Measurements from ENCODE around the gene ALG10B.
A peak's percentile ranks its signal among the peaks of the same experiment; 100 is the strongest.
"Not testable (repeated sequence)": the region's sequence is repeated elsewhere in the genome, so short reads cannot be mapped to it uniquely, and the experiment has no call there.

Gene ALG10B, protein sequence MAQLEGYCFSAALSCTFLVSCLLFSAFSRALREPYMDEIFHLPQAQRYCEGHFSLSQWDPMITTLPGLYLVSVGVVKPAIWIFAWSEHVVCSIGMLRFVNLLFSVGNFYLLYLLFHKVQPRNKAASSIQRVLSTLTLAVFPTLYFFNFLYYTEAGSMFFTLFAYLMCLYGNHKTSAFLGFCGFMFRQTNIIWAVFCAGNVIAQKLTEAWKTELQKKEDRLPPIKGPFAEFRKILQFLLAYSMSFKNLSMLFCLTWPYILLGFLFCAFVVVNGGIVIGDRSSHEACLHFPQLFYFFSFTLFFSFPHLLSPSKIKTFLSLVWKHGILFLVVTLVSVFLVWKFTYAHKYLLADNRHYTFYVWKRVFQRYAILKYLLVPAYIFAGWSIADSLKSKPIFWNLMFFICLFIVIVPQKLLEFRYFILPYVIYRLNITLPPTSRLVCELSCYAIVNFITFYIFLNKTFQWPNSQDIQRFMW
- total RNA-seq = 6.9 to 18.7 (median 10.6) reads per million in 4 experiments

DNA sequence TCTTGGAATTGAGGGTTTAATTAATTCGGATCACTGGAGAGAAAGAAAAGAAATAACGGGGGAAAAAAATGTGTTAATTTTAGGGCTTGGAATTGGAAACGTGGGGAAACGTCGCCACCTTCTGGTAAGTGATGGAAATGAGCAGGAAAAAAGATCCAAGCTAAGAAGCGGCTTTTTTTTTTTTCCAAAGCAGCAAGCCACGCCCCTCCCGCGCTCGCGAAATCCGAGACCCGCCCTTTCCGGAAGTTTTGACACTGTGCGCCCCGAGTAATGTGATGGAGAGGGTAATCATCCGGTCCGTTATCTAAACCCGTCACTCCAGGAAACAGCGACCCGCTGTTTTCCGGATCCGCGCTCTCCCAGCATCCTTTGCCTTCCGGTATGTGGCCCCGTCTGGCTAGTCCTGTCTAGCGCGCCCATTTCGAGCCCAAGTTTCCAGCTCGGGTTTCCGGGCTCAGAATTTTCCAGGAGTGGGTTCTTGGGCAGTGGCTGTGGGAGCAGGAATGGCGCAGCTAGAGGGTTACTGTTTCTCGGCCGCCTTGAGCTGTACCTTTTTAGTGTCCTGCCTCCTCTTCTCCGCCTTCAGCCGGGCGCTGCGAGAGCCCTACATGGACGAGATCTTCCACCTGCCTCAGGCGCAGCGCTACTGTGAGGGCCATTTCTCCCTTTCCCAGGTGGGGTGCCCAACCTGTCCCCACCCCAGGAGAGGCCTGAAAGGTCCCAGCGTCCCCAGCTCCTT, at the start of gene ALG10B:
Gene ALG10B (plus strand): TSS at position 384 of the 739 bp plus-strand sequence. CDS start 120 bp downstream, at position 504.
- peak; percentile 92 for DNase-seq

DNA sequence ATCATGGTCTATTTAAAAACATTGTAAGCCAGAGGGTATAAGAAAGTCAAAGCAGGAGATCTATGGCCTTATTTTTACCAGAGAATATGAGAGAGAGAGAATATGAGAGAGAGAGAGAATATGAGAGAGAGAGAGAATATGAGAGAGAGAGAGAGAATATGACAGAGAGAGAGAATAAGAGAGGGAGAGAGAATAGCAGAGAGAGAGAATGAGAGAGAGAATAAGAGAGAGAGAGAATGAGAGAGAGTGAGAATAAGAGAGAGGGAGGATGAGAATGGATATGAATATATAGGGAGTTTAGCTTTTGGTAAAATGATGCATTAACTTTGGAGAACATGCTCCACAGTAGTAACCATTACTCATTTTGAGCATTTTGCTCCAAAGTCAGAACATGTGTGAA, 48.0 kb upstream of the ALG10B start:
- DNase-seq = no peak

DNA sequence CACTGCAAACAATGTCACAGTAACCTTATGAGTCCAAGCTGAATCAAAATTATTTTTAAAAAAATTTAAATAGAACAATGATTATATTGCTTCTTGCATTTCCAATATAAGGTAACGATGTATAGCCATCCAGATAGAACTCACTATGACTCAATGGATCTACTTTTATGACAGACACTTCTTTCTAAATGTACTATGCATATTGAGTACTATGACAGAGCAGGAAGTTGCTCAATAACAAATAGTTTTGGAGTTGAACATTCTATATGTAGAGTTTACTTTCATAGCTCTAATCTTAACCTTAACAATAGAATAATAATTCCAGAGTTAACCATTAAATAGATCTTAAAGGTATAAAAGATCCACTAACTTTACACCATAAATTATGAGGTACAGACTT, 46.7 kb upstream of the ALG10B start:
- no peak for DNase-seq

DNA sequence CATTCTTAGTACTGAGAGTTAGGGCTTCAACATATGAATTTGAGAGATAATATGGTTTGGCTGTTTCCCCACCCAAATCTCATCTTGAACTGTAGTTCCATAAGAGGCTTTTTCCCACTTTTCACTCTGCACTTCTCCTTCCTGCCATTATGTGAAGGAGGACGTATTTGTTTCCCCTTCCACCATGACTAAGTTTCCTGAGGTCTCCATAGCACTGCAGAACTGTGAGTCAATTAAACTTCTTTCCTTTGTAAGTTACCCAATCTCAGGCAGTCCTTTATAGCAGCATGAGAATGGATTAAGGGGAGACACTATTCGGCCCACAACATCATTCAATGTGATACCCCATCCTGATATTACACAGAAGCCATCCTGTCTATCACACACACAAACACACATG, 36.8 kb upstream of the ALG10B start:
- DNase-seq = no peak

DNA sequence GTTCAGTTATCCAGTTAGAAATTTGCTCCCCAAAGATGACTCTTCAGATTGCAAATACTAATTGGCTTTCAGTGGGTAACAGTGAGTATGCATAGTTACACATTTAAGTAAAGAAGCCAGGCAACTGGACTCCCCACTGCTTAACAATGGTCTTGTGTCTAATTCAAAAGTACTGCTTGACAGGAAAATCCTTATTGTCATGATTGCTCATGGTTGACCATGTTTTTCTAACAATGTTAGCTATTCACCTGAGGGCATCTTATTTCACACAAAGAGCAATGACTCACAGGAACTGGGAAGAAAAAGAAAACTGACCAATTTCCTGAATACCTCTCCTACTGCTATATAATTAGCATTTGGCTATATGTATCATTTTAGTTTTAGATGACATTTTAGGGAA, 33.7 kb upstream of the ALG10B start:
- no peak for DNase-seq

DNA sequence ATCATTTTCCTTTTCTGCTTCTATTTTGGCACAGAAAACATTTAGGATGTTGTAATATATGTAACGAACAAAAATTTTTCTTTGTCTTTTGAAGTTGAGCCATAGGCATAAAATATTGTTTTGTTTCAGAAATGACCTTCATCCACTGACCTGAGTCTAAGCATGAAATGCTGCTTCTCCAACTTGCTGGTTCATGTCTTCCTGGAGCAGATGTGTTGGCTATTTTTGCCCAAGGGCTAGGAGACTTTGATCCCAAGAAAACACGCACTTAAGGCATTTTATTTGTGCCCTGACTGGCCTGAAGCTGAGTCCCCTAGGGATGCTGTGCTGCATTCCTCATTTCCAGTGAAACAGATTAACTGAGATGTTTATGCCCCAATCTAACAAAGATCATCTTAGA, 27.2 kb upstream of the ALG10B start:
- no peak for DNase-seq

DNA sequence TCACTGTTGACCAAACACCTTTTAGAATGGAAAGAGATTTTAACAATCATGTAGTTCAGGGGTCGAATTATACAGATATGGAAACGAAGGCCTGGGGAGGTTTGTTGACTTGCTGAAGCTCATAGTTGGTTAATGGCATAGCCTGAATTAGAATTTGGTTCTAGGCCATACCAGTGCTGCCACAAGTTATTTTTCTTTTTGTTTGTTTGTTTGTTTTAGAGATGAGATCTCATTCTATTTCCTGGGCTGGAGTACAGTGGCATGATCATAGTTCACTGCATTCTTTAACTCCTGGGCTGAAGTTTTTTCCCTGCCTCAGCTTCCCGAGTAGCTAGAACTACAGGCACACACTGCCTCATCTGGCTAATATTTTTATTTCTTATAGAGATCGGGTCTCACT, 25.4 kb upstream of the ALG10B start:
- no peak for DNase-seq

DNA sequence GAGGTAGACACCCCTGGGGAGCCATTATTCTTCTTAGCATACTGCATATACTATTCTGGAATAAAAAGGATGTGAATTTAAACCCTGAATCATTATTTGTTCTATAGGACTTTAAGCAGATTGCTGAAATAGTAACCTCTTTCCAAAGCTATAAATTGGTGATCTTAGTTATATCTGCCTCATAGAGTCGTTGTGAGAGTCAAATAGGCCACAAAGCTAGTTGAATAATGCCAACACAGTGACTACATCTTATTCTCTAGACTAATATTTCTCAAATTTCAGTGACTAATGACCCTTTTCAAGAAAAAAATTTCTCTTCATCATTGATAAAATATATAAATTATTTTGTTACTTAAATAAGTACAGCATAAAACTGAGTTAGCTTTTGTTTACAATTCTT, 13.6 kb upstream of the ALG10B start:
- not testable (repeated sequence) for DNase-seq

DNA sequence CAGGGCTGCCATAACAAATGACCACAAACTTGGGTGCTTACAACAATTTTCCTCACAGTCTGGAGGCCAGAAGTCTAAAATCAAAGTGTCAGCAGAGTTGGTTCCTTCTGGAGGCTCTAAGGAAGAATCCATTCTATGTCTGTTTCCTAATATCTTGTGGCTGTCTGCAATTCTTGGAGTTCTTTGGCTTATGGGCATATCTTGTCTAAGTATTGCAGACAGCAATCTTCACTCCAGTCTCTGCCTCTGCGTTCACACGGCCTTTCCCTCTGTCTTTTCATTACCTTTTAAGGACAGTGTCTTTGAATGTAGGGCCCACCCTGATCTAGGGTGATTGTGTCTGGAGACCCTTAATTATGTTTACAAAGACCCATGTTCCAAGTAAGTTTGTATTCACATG, 5.4 kb downstream of the ALG10B start:
- not testable (repeated sequence) for DNase-seq

DNA sequence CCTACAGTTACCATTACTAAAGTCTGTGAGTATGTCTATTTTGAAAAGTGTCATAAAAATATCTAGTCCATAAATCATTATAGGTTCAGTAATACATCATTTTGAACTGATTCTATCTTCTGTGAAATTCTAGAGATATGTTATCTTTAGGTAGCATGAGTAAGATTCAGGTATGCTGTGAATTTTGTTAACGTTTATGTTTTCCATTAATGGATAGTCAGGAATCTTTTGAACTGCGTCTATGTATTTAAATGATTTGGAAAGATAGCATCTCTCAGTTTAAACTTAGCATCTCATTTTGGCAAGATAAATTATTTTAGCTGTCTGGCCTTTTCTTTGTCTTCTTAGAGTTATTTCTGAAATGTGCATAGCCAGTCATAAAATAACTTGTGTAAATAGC, 8.3 kb downstream of the ALG10B start:
- no peak for DNase-seq

DNA sequence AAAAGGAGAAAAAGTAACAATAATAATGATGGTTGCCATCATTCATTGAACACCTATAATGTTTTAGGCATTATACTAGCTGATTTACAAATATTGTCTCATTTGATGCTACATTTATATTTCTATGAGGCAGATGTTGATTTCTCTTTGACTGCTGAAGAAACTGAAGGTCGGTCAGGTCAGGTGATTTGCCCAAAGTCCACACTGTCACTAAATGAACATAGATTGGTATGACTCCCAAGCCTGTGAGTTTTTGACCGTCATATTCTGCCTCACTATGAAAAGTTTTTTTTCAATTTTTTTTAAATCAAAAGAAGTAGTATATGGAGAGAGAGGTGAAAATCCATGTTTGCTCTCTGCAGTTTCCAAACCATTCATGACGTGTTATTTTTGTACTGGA, 10.8 kb downstream of the ALG10B start:
- no peak for DNase-seq

DNA sequence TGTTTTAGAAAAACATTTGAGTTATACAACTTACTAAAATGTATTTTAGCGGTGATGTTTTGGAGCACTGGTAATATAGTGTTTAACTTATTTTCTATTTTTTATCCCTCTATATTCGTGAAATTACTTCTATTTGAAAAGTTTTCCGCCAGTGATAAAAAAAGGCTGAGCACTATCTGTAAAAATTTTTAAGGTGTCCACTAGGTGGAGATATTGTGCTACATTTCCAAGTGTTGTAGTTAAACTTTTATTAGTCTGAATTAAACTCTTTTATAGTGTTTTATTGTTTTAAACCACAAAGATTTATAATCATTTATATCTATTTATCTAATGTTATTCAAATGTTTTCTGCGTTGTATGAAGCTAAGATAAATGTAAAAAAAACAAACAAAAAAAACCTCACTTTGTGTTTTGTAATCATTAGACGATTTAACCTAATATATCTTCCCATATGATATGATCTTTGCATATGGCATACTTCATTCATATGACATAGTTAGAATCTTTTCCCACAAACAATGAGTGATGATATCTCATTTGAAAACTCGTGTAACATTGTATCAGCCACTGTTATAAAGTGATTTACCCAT, 11.8 kb downstream of the ALG10B start:
- DNase-seq = no peak

DNA sequence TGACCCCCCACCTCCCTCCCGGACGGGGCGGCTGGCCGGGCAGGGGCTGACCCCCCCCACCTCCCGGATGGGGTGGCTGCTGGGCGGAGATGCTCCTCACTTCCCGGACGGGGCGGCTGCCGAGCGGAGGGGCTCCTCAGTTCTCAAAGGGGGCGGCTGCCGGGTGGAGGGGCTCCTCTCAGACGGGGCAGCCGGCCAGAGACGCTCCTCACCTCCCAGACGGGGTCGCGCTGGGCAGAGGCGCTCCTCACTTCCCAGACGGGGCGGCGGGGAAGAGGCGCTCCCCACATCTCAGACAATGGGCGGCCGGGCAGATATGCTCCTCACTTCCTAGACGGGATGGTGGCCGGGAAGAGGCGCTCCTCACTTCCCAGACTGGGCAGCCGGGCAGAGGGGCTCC, 13.8 kb downstream of the ALG10B start:
- not testable (repeated sequence) for DNase-seq

DNA sequence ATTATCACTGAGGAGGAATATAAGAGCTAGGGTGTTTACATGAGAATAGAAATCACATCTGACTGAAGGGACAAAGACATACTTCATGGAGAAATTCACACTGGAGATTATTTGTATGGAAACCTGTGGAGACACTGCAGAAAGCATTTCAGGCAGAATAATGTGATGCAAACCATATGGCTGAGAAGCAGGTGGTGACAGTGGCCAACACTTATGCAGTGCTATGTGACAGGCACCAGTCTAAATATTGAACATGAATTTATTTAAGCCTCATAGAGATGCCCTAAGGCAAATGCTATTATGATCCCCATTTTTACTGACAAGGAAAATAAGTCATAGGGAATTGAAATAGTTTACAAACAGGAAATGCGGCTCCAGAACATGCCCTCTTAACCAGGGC, 16.2 kb downstream of the ALG10B start:
- DNase-seq = no peak

DNA sequence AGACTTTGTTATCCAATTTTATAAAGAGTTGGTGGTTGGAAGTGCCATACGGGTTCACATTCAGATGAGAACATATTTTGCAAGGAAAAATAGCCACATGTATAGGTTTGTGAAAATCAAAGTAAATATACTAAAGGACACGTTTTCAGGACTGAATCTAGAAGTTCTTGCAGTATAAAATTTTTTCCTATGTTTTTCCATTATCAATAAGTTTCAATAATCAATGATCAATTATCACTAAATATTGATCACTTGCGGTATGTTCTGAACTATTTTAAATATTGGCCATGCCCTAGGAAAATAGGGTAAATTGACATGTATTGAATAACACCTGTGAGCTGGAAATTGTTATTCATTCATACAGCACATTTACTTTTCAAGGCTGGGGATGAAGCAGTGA, 25.9 kb downstream of the ALG10B start:
- DNase-seq = no peak

DNA sequence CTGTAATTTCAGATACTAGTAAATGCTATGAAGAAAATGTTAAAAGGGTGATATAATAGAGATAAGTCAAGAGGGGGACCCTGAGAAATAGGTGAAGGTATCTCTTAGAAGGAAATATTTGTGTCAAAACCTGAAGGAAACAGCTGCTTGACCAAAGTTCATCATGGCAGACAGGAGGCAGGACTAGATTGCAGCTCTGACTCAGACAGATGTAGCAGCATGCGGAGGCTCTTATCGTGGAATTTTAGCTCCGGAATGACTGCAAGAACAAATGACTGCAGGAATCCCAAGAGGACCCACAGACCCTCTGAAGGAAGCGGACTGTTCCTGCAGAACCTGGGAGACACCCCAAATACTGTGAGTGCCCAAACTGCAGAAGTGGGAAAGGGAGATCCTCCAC, 26.7 kb downstream of the ALG10B start:
- not testable (repeated sequence) for DNase-seq

DNA sequence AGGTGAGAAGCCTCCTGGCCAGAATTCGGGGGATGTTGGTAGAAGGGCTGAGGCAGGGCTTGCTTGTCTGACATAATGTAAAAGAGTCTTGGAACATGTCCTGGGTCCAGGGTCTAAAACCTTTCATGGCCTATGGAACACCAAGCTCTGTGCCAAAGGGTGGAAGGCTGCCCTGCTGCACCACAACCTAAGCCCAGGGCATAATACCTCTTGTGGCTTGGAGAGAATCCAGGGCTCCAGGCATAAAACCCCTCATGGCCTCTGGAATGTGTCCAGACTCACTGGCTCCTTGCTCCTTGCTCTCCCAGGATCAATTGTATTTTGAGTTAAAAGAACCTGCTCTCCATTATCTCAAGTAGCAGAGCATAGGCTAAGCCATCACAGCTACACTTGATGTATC, 27.3 kb downstream of the ALG10B start:
- DNase-seq = not testable (repeated sequence)

DNA sequence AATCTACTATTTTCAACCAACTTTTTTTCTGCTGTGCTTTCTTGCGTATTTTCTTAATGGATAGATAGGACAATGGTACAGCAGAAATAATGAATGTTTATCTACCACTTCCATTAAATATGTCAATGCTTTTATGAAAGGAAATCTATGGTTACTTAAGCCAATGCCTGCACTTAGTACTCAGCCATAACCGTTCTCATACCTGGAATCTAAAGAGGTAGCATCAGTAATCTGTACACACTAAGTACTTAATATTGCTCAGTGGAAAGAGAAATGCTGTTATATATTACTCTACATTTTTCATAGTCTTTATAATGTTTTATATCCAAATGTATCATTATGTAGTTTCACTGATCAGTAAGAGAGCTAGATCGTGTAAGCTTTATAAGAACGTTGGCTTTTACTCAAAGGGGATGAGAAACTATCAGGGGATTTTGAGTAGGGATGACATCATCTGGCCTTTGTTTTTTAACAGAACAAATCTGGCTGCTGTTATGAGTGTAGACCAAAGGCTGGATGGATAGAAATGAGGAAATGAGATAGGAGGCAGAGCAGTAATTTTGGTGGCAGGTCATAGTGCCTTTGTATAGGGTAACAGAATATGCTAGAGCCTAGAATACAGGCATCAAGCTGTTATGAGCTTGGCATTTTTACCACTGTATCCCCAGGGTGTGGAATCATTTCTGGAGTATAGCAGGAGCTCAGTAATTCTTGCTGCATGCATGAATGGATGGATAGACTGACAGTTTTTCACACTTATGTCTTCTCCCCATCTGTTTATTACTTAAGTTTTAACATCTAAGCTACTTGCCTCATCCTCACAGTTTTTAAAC, 34.0 kb downstream of the ALG10B start:
- no peak for DNase-seq

DNA sequence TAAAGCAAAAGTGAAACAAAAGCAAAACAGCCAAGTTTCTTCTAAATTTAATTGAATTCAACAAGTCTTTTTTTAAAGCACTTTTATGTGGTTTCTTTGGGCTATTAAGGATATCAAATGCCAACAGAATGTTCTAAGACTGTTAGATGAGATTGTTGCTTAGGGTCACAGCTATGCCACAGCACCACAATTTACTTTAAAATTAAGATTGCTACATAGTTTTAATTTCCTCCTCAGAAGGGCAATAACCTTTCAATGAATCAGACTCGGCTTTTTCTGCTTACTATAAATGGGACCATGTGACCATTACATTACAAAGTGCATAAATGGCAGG, 34.6 kb downstream of the ALG10B start:
- not testable (repeated sequence) for DNase-seq

DNA sequence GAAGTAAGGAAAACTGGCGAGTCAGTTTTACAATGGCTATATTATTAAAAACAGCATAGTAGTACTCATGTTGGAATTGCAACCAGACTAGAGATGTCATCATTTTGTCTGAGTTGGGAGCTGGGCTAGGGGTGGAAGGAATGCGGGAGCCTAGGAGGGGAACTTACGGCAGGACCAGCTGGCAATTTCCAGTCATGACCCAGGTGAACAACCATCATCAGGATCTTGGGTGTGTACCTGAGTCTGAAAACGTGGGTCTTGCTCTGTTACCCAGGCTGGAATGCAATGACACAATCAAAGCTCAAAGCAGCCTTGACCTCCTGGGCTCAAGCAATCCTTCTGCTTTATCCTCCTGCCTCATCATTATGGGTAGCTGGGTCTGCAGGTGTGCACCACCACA, 50.9 kb downstream of the ALG10B start:
- no peak for DNase-seq

DNA sequence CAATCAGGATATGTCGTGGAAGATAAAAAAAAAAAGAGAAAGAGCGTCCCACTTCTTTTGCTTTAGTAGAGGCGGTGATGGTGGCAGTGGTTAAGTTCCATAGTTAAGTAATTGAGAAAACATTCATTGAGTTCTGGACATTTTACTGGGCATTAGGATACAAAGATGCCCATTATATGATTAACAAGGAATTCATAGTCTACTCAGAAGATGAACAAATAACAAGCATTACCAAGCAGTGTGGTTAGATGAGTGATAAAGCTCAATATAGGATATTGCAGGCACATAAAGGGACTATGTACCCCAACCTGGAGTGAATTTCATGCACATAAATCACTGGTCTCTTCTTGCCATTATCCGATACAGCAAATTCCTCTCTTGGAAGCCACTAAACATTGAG, 53.7 kb downstream of the ALG10B start:
- no peak for DNase-seq

DNA sequence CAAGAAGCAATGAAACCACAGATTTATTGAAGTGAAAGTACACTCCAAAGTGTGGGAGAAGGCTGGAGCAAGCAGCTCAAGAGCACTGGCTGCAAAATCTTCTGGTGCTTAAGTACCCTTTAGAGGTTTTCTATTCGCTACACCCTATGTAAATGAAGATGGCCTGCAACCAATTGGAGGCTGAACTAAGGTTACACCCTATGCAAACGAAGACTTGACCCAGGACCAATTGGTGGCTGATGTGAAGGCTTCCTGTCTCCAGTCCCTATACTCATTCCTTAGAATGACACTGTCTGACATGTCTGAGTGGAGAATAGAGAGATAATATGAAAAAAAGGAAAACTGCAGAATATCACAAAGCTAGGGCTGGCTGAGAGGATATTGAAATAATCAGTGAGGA, 57.2 kb downstream of the ALG10B start:
- no peak for DNase-seq

DNA sequence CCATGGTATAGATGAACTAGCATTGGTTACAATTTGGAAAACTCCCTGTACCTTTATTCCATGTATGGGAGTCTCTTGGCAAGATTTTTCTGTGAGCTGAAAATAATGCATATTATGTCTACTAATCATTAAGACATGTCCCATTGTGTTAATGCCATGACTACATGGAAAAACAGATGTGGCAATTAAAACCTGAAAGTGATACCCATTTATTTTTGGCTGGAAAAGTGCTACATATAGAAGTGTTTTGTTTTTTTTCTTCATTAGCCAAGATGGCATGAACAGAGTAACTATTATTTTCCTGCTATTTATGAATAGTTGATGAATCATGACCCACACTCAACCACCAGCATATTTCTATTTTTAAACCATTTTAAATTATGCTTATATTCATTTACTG, 58.2 kb downstream of the ALG10B start:
- DNase-seq = no peak
